MV-4-11 (cell line): ENCODE measurements around the gene TLR6.
"Not testable (repeated sequence)": the region's sequence is repeated elsewhere in the genome, so short reads cannot be mapped to it uniquely, and the experiment has no call there.

Source experiments
- DNase-seq: peaks from one replicate; lab custom pipeline; 2025; lab: John Stamatoyannopoulos, UW

The TLR6 gene

DNA sequence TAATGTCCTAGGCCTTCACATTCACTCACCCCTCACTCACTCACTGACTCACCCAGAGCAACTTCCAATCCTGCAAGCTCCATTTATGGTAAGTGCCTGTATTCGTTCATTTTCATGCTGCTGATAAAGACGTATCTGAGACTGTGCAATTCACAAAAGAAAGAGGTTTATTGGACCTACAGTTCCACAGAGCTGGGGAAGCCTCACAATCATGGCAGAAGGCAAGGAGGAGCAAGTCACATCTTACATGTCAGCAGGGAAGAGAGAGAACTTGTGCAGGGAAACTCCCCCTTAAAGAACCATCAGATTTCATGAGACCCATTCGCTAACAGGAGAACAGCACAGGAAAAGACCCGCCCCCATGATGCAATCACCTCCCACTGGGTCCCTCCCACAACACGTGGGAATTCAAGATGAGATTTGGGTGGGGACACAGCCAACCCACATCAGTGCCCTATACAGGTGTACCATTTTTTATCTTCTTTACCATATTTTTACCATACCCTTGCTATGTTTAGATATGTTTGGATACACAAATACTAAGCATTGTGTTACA, 33.8 kb downstream of the TLR6 start:
- DNase-seq: no peak

- no peak for DNase-seq
These were observed 34.9 kb downstream of the TLR6 start for GRCh38 chr4:38821739-38822138.

DNA sequence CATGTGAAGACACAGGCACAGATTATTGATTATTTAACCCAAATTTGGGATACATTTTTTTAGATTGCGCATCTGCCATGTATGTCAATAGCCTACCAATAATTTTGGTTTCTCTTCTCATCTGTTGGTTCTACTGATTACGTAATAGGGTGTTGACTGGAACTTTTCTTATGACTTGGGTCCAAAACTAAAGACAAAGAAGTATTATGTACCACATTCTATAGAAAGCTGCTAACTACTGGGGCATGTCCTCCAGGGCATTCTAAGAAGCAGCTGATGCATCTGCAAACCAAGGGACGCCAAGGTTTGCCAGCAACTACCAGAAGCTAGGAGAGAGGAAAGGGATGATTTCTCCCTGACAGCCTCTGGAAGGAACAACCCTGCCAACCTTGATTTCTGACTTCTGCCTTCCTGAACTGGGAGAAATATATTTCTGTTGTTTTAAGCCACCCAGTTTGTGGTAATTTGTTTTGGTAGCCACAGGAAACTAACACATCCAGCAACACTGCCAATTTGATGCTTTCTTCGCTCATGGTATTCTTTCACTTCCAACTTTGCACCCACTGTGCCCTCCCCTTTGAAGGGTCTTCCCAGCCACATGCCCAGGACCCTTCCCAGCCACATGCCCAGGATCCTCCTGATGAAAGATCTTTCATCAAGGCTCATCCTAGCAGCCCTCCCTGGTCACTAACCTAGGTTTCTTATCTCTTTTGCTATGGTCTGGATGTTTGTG, 36.1 kb downstream of the TLR6 start:
- no peak for DNase-seq

DNA sequence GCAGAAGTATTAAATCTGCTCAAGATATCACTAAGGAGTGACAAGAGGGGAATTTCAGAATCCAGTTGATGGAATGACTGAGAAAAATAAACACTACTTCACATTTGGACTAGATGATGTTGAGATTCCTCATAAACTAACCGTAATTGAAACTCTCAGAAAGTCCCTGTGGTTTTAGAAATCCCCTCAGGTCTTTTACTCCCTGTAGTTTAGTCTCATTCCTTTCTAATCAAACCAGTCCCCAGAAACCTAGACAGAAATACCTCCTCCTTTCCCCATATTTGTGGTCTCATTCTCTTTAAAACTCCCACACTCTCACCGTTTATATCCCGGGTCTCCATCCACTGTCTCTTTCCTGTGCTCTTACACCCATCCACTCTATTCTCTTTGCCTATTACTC, 37.0 kb downstream of the TLR6 start:
- DNase-seq: no peak

DNA sequence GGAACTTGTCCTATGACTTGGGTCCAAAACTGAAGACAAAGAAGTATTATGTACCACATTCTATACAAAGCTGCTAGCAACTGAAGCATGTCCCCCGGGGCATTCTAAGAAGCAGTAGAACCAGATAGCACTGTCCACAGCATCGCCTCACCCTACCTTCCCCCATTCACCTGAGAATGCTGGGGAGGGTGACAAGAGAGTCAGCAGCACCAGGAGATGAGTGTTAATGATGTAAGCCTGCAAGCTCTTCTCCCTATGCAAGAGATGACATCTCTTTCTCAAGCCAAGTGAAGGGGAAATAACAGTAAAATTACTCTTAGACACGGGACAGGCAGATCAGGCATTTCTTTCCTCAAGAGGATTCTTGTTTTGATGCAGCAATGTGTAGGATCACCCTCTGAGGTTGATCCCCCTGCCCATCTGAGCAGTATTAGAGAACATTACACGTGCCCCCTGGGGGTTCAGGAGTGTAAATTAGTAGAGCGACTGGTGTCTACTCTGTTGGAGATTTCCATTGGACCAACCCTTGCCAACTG, 38.1 kb downstream of the TLR6 start:
- DNase-seq: no peak

DNA sequence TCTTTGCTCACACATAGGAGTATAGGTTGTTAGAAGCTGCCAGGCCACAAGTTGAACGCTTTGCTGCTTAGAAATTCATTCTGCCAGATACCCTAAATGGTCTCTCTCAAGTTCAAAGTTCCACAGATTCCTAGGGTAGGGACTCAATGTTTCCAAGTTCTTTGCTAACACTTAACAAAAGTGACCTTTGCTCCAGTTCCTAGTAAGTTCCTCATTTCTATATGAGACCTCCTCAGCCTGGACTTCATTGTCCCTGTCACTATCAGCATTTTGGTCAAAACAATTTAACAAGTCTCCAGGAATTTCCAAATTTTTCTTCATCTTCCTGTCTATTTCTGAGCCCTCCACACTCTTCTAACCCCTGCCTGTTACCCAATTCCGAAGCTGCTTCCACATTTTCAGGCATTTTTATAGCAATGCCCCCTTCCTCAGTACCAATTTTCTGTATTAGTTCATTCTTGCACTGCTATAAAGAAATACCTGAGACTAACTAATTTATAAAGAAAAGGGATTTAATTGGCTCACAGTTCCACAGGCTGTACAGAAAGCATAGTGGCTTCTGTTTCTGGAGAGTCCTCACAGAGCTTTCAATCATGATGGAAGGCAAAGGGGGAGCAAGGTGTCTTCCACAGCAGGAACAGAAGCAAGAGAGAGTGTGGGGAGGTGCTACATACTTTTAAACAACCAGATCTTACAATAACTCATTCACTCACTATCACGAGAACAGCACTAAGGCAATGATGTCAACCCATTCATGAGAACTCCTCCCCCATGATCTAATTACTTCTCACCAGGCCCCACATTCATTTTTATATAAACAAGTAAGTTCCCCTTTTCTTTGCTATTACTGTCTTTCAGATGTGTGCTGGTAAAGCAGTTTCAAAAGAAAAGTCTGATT, 40.5 kb downstream of the TLR6 start:
- DNase-seq: peak; percentile 69

- no peak for DNase-seq
These were observed 42.2 kb downstream of the TLR6 start for GRCh38 chr4:38814386-38814785.

DNA sequence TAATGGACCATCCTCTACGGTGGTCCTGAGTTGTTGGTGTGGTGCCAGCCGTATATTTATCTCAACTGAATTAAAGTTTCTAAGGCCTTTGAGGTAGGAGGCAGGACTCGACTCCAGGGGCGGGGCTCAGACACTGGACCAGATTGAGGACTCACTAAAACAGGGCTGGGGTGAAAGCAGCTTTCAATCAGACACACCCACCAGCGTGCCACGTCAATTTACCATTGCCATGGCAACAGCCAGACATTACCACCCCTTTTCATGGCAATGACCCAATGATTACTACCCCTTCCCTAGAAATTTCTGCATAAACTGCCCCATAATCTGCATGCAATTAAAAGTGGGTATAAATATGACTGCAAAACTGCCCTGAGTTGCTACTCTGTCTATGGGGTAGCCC, 45.3 kb downstream of the TLR6 start:
- DNase-seq: no peak

DNA sequence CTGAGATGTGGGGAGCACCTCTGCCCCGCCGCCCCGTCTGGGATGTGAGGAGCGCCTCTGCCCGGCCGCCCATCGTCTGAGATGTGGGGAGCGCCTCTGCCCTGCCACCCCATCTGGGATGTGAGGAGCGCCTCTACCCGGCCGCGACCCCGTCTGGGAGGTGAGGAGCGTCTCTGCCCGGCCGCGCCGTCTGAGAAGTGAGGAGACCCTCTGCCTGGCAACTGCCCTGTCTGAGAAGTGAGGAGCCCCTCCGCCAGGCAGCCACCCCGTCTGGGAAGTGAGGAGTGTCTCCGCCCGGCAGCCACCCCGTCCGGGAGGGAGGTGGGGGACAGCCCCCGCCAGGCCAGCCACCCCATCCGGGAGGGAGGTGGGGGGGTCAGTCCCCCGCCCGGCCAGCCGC, 49.2 kb downstream of the TLR6 start:
- not testable (repeated sequence) for DNase-seq

DNA sequence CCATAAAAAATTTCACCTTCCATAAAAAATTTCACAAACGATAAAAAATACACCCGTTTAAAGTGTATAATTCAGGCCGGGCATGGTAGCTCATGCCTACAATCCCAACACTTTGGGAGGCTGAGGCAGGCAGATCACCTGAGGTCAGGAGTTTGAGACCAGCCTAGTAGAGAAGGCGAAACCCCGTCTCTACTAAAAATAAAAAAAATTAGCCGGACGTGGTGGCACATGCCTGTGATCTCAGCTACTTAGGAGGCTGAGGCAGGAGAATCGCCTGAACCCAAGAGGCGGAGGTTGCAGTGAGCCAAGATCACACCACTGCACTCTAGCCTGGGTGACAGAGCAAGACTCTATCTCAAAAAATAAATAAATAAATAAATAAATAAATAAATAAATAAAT, 50.4 kb downstream of the TLR6 start:
- DNase-seq: not testable (repeated sequence)

- DNase-seq: peak; percentile 89
These were observed 51.0 kb downstream of the TLR6 start for GRCh38 chr4:38805530-38806145.

DNA sequence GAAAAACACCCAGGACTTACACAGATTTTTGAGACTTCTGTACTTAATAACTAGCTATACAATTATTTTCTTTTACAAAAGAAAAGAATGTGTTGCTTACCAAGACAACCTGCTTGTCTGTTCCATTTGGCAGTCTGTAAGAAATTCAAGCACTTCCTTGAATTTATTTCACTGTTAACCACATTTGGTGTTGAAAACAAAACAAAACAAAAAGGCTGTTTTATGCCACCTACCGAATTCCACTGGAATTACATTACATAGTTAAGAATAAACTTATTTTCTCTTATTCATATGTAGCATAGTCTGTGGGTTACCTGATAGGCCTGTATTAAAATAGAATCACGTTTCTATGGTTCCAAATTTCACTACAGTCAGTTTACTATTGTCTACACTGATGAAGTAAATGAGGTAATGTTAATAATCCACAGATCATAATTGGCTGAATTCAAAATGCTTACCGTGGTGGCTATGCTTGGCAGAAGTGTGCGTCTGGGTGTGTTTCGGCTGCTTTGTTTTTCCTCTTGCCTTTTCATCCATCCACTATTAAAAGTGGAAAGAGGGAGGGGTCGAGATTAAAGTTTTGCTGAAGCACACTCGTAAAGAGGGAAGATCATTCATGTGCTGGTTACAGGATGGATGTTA, 51.8 kb downstream of the TLR6 start, which contains the start of gene TLR1:
Gene TLR1, minus strand, starts transcription at position 138 of the 642 bp plus-strand sequence. CDS start 5,960 bp downstream, outside the sequence.
- peak; percentile 81 for DNase-seq

DNA sequence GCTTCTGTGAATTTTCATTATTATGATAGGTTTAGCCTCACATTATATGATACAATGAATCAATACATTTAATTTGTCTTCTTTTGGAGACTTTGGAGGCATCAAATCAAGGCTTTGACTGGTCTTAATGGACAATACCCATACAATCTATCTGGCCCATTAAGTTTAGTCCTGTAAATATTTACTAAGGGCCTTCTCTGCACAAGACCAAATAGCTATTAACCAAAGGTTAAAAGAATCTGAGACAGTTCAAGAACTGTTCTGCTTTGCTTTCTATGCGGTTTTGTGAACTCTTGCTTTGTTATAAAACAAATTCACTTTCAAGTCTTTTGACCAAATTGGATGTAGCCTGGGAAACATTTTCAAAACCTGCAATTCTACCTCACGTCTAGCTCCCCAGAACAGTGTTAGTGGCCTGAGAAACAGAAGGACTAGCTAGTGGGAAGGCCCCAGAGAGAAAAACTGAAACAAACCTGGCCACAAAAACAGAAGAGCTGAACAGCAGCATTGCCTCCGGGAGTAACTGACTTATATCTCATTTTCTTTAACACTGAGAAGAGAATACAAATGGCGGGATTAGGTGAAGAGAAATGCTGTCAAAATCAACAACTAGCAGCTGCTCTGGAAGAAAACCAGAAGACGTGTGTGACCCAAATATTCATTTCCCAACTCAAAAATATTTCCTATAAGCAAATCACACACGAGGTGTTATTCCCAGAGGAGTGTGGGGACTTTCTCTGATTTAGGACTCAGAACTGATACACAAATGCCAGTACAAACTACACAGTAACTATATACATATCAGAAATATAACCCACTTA, 52.6 kb downstream of the TLR6 start:
- DNase-seq: peak; percentile 24

GRCh38 chr4:38802561-38803355, 53.9 kb downstream of the TLR6 start:
- no peak for DNase-seq

GRCh38 chr4:38800961-38801450, 55.6 kb downstream of the TLR6 start:
- DNase-seq: no peak

DNA sequence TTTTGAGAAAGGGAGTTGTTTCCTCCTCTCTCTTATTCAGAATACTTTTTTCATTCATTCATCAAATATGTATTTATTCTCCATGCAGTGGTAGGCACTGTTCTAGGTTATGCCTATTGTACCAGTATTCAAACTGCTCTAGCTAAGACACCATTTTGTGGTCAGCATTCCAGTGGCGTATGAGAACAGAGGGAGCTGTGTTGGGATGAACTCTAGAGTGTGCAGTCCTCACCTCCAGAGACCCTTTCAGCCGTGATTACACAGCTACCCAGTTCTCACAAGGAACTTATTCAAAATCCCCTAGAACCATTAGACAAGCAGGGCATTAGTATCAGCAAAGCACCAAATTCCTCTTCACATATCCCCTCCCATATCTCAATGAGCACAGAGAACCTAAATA, 56.3 kb downstream of the TLR6 start:
- DNase-seq: no peak

DNA sequence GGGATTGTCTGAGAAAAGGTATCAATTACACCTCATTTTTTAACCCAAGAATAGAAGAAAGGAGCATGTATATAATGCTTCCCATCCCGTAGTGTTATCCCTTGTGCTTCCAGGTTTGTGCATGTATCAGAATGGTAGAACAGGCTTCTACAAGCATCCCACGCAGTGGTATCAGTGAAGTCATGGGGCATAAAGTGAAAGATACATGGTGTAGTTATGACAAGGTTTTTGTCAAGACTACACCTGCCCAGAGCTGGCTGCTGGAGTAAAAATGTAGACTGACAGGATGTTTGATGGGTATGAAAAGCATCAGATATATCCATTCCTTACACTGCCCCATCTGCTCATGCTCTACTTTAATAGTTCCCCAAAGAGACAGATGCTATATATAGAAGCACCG, 61.5 kb downstream of the TLR6 start:
- no peak for DNase-seq

GRCh38 chr4:38794051-38794450, 62.6 kb downstream of the TLR6 start:
- DNase-seq: no peak

DNA sequence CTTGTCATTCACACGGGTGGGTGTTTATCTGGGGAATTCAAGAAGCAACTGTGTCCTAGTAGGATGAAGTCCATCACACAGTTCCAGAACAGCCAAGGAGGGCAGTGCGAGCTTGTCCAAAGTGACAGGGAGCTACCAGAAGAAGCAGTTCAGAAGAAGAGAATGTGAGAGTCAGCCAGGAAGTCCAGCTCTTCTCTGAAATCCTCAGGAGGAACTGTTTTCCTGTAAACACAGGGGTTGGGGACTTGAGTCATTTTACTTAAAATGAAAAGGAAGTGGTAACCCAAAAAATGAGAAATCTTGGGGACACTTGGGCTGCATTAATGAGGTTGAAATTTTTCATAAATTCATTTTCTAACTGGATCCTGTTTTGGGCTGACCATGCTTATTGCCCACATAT, 65.6 kb downstream of the TLR6 start:
- DNase-seq: peak; percentile 81

- DNase-seq: no peak
These were observed 68.3 kb downstream of the TLR6 start for GRCh38 chr4:38788317-38788716.
